Ovary (tissue), 3 donors: ENCODE results near the gene DACH1.

Source experiments
- CTCF ChIP-seq, 3 donors: fragments of 450-650 bp in 2 of 3; fragments of 200-600 bp in 1 of 3; IDR thresholded peaks; one replicate each; pipeline versions ENCODE4 v1.5.1 to v1.8.0; 2016 to 2022; ENCODE audit warnings: antibody characterized with exemption in 3 of 3, mild to moderate bottlenecking in 1 of 3
- POLR2A ChIP-seq: fragments of 450-650 bp; IDR thresholded peaks from one replicate; pipeline ENCODE4 v1.6.1; 2017; ENCODE audit warnings: antibody characterized with exemption, mild to moderate bottlenecking, moderate library complexity
- donor health status: DM: no; HTN: no; CAD: no.

- TF ChIP-seq CTCF (IDR thresholded peaks at IDR 0.05) = no peak
- no peak for TF ChIP-seq POLR2A
Observed at GRCh38 chr13:71827241-71827640, 39.8 kb downstream of the DACH1 start.
